Mucosa of descending colon (tissue), 3 donors: ENCODE data around the gene SLC7A11. TPM values are rescaled to one million over a fixed set of nuclear protein-coding genes. Genes with fewer than 3 reads are reported as not detected.

ENCODE experiments used
- ATAC-seq: fragments of 200-7000 bp; cut with Tn5 transposase; one replicate; pipeline ENCODE4 v1.9.1; 2020; ENCODE audit warnings: mild to moderate bottlenecking, moderate library complexity
- DNase-seq, 3 donors: peaks; one replicate each; pipeline ENCODE4 v3.0.0-alpha.2; 2020
- H3K36me3 ChIP-seq: fragments of 200-600 bp; one replicate; pipeline ENCODE4 v1.8.0; 2021; ENCODE audit warnings: low read depth, mild to moderate bottlenecking
- H3K4me1 ChIP-seq: fragments of 200-600 bp; one replicate; pipeline ENCODE4 v1.8.0; 2021; ENCODE audit warnings: low read depth, mild to moderate bottlenecking
- H3K4me3 ChIP-seq: fragments of 200-600 bp; one replicate; pipeline ENCODE4 v1.8.0; 2021; ENCODE audit warnings: mild to moderate bottlenecking
- H3K9me3 ChIP-seq: fragments of 200-600 bp; one replicate; pipeline ENCODE4 v1.8.0; 2021; ENCODE audit warnings: mild to moderate bottlenecking
- intact Hi-C, 2 donors: fragments of 100-400 bp; cut with DNase I in 1 of 2; cut with micrococcal nuclease in 1 of 2; formaldehyde crosslinking; loops; one replicate each; pipeline versions ENCODE4 v1.11.0 to v1.11.1; 2022; cut with DNase I, micrococcal nuclease
- total RNA-seq, 3 donors: library from RNA; stranded (reverse); fragmentation: NEBNext Ultra II Directional in 2 of 3; extraction: Animal tissue kit (Norgen Biotek cat#: 25700) in 2 of 3; gene quantifications; one replicate each; pipeline versions ENCODE4 v1.2.1 to v1.2.4, GENCODE V29; 2021 to 2023
- TF ChIP-seq, protein P1 (sequence below): fragments of 200-600 bp; IDR thresholded peaks from one replicate; pipeline ENCODE4 v1.8.0; 2022; ENCODE audit warnings: antibody characterized with exemption, mild to moderate bottlenecking
- donor health status: DM: no; HTN: no; CAD: no; lungs with moderate emphysema.
- donor health status: DM: no; HTN: no; CAD: no.
- donor health status: DM: no; HTN: yes; CAD: no.

SLC7A11 gene
- total RNA-seq, 3 donors from 2014 or later = 0.70 to 2.9 (median 1.5) TPM

DNA sequence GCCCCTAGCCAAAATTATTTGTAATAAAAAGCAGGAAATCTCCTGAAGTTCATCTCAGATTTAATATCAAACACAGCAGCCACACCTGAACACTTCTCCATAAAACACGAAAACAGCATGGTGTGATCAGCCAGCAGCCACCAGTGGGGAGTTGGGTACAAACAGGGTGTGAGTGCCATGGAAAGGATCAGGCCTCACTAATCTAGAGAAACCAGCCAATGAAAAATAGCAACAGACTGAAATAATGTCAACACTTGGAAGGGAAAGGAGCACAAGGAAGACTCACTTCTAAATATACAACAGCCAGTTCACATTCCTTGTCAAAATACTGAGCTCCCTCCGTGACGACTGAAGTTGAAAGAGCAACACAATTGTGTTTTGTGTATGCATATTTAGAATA lies 46.0 kb downstream of the SLC7A11 start:
- intact Hi-C loops = no loop called here
- ATAC-seq = no peak

DNA sequence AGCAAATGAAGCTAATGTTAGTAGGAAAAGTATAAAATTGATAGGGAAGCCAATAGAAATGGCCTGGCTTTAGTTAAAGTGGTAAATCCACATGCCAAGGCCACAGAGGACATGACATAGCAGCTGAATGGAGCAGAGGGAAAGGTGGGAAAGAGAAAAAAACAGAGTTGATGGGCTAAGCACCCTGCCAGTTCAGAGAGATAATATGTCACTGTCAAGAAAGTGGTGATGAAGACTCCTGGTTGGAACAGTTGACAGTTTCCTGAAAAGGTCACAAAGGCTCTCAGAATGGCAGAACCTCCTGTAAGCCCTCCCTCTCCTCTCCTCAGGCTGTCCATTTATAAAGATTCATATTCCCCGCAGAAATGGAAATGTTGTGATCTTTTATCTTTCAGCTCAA lies 48.2 kb downstream of the SLC7A11 start:
- ATAC-seq (no peak), DNase-seq (no peak)
- intact Hi-C loops = no loop called here
- no peaks in the 10 kb centered on the region for H3K9me3 ChIP-seq
- H3K4me1 ChIP-seq = no peaks in the 10 kb centered on the region
- TF ChIP-seq, protein P1, sequence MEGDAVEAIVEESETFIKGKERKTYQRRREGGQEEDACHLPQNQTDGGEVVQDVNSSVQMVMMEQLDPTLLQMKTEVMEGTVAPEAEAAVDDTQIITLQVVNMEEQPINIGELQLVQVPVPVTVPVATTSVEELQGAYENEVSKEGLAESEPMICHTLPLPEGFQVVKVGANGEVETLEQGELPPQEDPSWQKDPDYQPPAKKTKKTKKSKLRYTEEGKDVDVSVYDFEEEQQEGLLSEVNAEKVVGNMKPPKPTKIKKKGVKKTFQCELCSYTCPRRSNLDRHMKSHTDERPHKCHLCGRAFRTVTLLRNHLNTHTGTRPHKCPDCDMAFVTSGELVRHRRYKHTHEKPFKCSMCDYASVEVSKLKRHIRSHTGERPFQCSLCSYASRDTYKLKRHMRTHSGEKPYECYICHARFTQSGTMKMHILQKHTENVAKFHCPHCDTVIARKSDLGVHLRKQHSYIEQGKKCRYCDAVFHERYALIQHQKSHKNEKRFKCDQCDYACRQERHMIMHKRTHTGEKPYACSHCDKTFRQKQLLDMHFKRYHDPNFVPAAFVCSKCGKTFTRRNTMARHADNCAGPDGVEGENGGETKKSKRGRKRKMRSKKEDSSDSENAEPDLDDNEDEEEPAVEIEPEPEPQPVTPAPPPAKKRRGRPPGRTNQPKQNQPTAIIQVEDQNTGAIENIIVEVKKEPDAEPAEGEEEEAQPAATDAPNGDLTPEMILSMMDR = no peak
- H3K4me3 ChIP-seq = no peak overlapping the region
- H3K36me3 ChIP-seq = no peaks in the 10 kb centered on the region

More for the DNA sequence above, 46.0 kb downstream of the SLC7A11 start:
- no peak overlapping the region for H3K4me3 ChIP-seq
- no peaks in the 10 kb centered on the region for H3K36me3 ChIP-seq
- DNase-seq = no peak
- H3K4me1 ChIP-seq = peaks cover 5% of the 10 kb centered on the region
- no peaks in the 10 kb centered on the region for H3K9me3 ChIP-seq
- TF ChIP-seq, protein P1 = no peak

DNA sequence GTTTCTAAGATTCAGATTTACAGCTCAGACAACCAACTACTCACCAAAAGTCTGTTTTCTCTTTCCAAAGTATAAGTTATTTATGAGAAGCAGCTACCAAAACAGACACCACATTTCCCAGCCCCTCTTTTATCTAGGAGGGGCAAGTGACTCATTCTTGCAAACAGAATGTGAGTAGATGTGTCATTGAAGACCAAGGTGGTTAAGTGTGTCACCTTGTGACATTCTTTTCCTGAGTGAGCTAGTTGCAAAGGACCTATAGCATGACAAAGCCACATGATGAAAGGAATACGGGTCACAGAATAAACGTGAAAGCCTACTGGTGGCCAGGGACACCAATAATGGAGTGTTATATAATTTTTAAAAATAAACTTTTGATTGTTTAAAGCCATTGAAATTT lies 50.0 kb downstream of the SLC7A11 start:
- peak; percentile 32 for ATAC-seq
- TF ChIP-seq, protein P1 = no peak
- Histone ChIP-seq H3K9me3 (no peaks in the 10 kb centered on the region), H3K36me3 (no peaks in the 10 kb centered on the region), H3K4me3 (no peak overlapping the region), H3K4me1 (no peaks in the 10 kb centered on the region)
- no peak for DNase-seq
- intact Hi-C loops = no loop called here

DNA sequence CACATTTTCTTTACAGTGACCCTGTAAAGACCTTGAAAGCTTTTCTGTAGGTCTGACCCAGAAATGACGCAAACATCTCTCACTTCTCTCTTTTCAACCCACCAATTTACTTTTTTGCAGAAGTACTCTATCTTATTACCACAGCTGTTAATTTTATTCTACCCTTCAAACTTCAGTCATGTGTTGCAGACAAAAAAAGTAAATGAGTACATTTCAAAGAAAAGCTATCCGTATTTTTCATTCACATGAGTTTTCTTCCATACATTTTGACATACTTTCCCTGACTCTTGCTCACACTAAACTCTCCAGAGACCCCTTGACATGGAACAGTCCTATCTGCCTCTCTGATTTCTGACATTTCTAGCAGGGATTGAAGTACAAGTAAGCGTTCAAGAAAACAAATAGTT lies 51.7 kb downstream of the SLC7A11 start:
- ATAC-seq = peak; percentile 34
- TF ChIP-seq, protein P1 = no peak
- Histone ChIP-seq H3K36me3 (no peaks in the 10 kb centered on the region), H3K9me3 (no peaks in the 10 kb centered on the region), H3K4me1 (no peaks in the 10 kb centered on the region), H3K4me3 (no peak overlapping the region)
- intact Hi-C loops = no loop called here
- DNase-seq = no peak

DNA sequence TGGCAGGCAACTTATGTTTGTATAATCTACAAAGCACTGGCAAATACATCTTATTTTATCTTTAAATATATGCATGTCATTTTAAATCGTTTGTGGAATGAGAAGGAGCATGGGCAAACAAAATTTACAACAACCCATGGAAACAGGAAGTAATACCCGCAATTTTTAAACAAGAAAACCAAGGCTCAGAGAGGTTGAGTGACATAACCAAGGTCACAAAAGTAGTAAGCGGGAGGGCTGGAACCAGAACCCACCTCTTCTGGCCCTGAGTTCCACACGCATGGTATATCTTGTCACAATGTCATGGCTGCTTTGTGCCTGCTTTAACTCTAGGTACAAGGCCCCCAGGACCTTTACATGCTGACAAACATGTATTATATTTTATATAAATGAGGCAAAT lies 52.9 kb downstream of the SLC7A11 start:
- H3K4me1 ChIP-seq = no peaks in the 10 kb centered on the region
- no peak for ATAC-seq
- no peaks in the 10 kb centered on the region for H3K9me3 ChIP-seq
- no peaks in the 10 kb centered on the region for H3K36me3 ChIP-seq
- intact Hi-C loops = no loop called here
- DNase-seq = no peak
- no peak overlapping the region for H3K4me3 ChIP-seq
- TF ChIP-seq, protein P1 = no peak

DNA sequence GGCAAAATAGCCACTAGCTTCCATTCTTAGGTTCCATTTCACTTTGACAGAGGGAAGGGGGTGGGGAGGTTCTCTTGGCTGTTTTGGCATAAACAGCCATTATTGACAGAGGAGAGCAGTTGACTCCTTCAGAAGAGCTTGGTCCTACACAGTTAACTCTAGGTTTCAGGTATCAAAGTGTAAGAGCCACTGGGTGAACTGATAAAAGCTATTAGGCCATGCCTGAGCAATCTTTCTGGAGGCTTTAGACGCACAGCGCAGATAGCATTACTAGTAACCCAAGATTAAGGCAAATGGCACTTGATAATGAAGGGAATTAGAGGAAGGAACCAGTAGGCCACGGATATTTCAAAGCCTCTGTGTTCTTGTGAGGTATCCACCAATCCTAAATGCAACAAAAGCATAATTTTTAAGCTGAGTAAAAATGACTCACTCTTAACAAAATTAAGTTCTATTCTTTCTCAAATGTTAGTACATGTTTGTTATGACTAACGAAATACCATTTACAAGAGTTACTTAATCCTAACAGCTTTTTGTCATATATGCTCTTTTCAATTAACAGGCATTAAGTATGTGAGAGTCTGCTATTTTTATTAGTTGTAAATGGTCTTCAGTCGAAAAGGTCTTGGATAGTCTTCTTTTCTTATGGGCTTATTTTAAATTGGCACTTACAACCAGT lies 53.6 kb downstream of the SLC7A11 start:
- no peaks in the 10 kb centered on the region for H3K4me1 ChIP-seq
- no peak overlapping the region for H3K4me3 ChIP-seq
- no peaks in the 10 kb centered on the region for H3K36me3 ChIP-seq
- no peaks in the 10 kb centered on the region for H3K9me3 ChIP-seq
- no peak for DNase-seq
- TF ChIP-seq, protein P1 = no peak
- ATAC-seq = no peak
- intact Hi-C loops = no loop called here
